Keratinocyte (primary cell): ENCODE results near the gene FRY. TPM values are rescaled to one million over a fixed set of nuclear protein-coding genes. Genes with fewer than 3 reads are reported as not detected.

ENCODE experiments used
- DNase-seq: peaks from one replicate; pipeline ENCODE4 v3.0.0-alpha.2; 2011; ENCODE audit warnings: low read depth, missing footprints, low spot score
- FAIRE-seq: peaks from 2 replicates; lab custom pipeline; 2011; peaks lifted over from hg19 to GRCh38; lab: Jason Lieb, UNC
- H2AFZ ChIP-seq: 2 replicates; pipeline ENCODE4 v1.6.0; 2012; ENCODE audit warnings: low read length, control low read depth, inconsistent platforms; ENCODE audit not compliant: control insufficient read depth
- H3K27ac ChIP-seq: 2 replicates; pipeline ENCODE4 v1.5.1; 2011; ENCODE audit warnings: low read length; ENCODE audit not compliant: control insufficient read depth, insufficient read depth
- H3K27me3 ChIP-seq: 3 replicates; pipeline ENCODE4 v1.6.0; 2011; ENCODE audit warnings: low read length; ENCODE audit not compliant: control insufficient read depth, insufficient read depth; ENCODE audit errors: extremely low read depth
- H3K36me3 ChIP-seq, 2 experiments: 2 replicates in 1 of 2; 3 replicates in 1 of 2; pipeline ENCODE4 v1.5.1; 2011; ENCODE audit warnings: low read length in 2 of 2, mild to moderate bottlenecking in 1 of 2; ENCODE audit not compliant: control insufficient read depth in 2 of 2, insufficient read depth in 2 of 2; ENCODE audit errors: extremely low read depth in 1 of 2
- H3K4me1 ChIP-seq: 3 replicates; pipeline ENCODE4 v1.5.1; 2011; ENCODE audit warnings: low read length; ENCODE audit not compliant: control insufficient read depth, insufficient read depth; ENCODE audit errors: extremely low read depth
- H3K4me2 ChIP-seq: 3 replicates; pipeline ENCODE4 v1.6.0; 2011; ENCODE audit warnings: low read depth, low read length; ENCODE audit not compliant: control insufficient read depth, insufficient read depth; ENCODE audit errors: extremely low read depth
- H3K4me3 ChIP-seq, 3 experiments: fragments of 200-600 bp in 1 of 3; sonication (generic) in 1 of 3; 2 replicates in 2 of 3; 3 replicates in 1 of 3; pipeline ENCODE4 v1.5.1; 2011 to 2016; ENCODE audit warnings: low read length in 3 of 3, mild to moderate bottlenecking in 3 of 3, control low read depth in 2 of 3, inconsistent platforms in 1 of 3, low read depth in 1 of 3, mixed read lengths in 1 of 3, mixed run types in 1 of 3, moderate library complexity in 1 of 3; ENCODE audit not compliant: control insufficient read depth in 2 of 3, insufficient read depth in 2 of 3; ENCODE audit errors: extremely low read depth in 1 of 3
- H3K79me2 ChIP-seq: 2 replicates; pipeline ENCODE4 v1.6.0; 2012; ENCODE audit warnings: low read length; ENCODE audit not compliant: control insufficient read depth, insufficient read depth
- H3K9ac ChIP-seq: 3 replicates; pipeline ENCODE4 v1.6.0; 2011; ENCODE audit warnings: low read length; ENCODE audit not compliant: control insufficient read depth, insufficient read depth; ENCODE audit errors: extremely low read depth
- H3K9me1 ChIP-seq: 3 replicates; pipeline ENCODE4 v1.6.0; 2011; ENCODE audit warnings: low read length; ENCODE audit not compliant: control insufficient read depth, insufficient read depth; ENCODE audit errors: extremely low read depth
- H3K9me3 ChIP-seq: 2 replicates; pipeline ENCODE4 v1.5.1; 2012; ENCODE audit warnings: low read depth, low read length; ENCODE audit not compliant: control insufficient read depth
- H4K20me1 ChIP-seq: 3 replicates; pipeline ENCODE4 v1.6.0; 2011; ENCODE audit warnings: low read length; ENCODE audit not compliant: control insufficient read depth, insufficient read depth; ENCODE audit errors: extremely low read depth
- CTCF ChIP-seq, 3 experiments: IDR thresholded peaks in 1 of 3; conservative IDR thresholded peaks in 1 of 3; optimal IDR thresholded peaks in 1 of 3; 2 replicates in 2 of 3; 3 replicates in 1 of 3; pipeline versions ENCODE3 to v1.5.1; 2011; ENCODE audit warnings: low read length in 3 of 3, mild to moderate bottlenecking in 3 of 3, moderate library complexity in 2 of 3, control low read depth in 1 of 3, inconsistent platforms in 1 of 3; ENCODE audit not compliant: insufficient read depth in 2 of 3; ENCODE audit errors: extremely low read depth in 1 of 3
- EZH2 ChIP-seq: IDR thresholded peaks from one replicate; pipeline ENCODE4 v1.6.1; 2012; ENCODE audit warnings: inconsistent platforms, mild to moderate bottlenecking, low read length, moderate library complexity
- dilution Hi-C: fragments of 300-500 bp; cut with MboI; formaldehyde crosslinking; loops from one replicate; pipeline ENCODE4 v1.7.0; 2020; ENCODE audit warnings: low sequenced_read_pairs; ENCODE audit not compliant: extremely low pct_ligation_motif_present
- polyA plus RNA-seq, 5 experiments: library from polyadenylated mRNA; depleted of rRNA in 3 of 5; stranded (reverse) in 3 of 5; stranded (forward) in 1 of 5; unstranded in 1 of 5; fragments of >200 nt; gene quantifications; 1 replicate in 1 of 5; 2 replicates in 3 of 5; 3 replicates in 1 of 5; pipeline versions ENCODE4 v1.2.1 to v1.2.3, GENCODE V29; 2011 to 2012; ENCODE audit warnings: missing spikeins in 2 of 5, low read depth in 1 of 5, low replicate concordance in 1 of 5

FRY gene
- polyA plus RNA-seq, 1 donor (not counting 4 experiments of a cell fraction or from before 2014, with no cell fraction given), result 0.80 TPM

DNA sequence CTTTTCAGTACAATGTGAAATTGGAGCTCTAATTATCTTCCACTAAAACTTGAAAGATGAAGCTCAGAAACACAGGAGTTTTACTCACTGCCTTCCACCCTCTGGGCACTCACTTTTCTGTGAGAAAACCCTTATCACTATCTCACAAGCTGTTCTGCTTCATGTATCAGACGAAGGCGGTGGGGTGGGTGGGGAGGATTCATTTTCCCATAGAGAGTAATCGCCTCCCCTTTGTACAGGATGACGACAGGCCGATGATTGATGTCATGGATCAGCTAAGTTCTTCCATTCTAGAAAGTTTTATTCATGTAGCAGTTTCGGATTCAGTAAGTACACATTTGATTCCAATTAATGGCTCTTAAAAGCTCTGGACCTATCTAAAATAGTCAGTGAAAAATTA, 143.7 kb downstream of the FRY start:
- dilution Hi-C loops, result no loop called here
- H3K4me1 ChIP-seq, result no peaks in the 10 kb centered on the region
- no peaks in the 10 kb centered on the region for H3K9me3 ChIP-seq
- no peaks in the 10 kb centered on the region for H3K27me3 ChIP-seq
- no peaks in the 10 kb centered on the region for H3K79me2 ChIP-seq
- FAIRE-seq (no peak), DNase-seq (no peak)
- no peaks in the 10 kb centered on the region for H3K9me1 ChIP-seq
- TF ChIP-seq CTCF (optimal IDR thresholded peaks at IDR 0.05 in 1 of 3, IDR thresholded peaks at IDR 0.05 in 1 of 3, conservative IDR thresholded peaks at IDR 0.05 in 1 of 3; ENCODE audit: extremely low read depth in 1 of 3, insufficient read depth in 2 of 3, low read length in 3 of 3) (no peak), EZH2 (no peak)
- no peak overlapping the region for H3K4me2 ChIP-seq
- no peaks in the 10 kb centered on the region for H4K20me1 ChIP-seq
- no peak overlapping the region for H3K27ac ChIP-seq
- no peak overlapping the region for H3K9ac ChIP-seq
- no peak overlapping the region for H3K4me3 ChIP-seq
- no peak overlapping the region for H2AFZ ChIP-seq
- H3K36me3 ChIP-seq, result no peaks in the 10 kb centered on the region

GRCh38 chr13:32175943-32176342, 144.4 kb downstream of the FRY start:
- Histone ChIP-seq H3K9ac (no peak overlapping the region), H3K9me3 (no peaks in the 10 kb centered on the region), H3K27me3 (no peaks in the 10 kb centered on the region), H3K79me2 (no peaks in the 10 kb centered on the region), H3K36me3 (no peaks in the 10 kb centered on the region), H3K4me3 (no peak overlapping the region), H3K4me1 (no peaks in the 10 kb centered on the region), H3K4me2 (no peak overlapping the region), H4K20me1 (no peaks in the 10 kb centered on the region), H2AFZ (no peak overlapping the region), H3K9me1 (no peaks in the 10 kb centered on the region), H3K27ac (no peak overlapping the region)
- no peak for DNase-seq
- TF ChIP-seq CTCF (optimal IDR thresholded peaks at IDR 0.05 in 1 of 3, IDR thresholded peaks at IDR 0.05 in 1 of 3, conservative IDR thresholded peaks at IDR 0.05 in 1 of 3; ENCODE audit: extremely low read depth in 1 of 3, insufficient read depth in 2 of 3, low read length in 3 of 3) (no peak), EZH2 (no peak)
- no peak for FAIRE-seq
- dilution Hi-C loops, result no loop called here
